Heart right ventricle (tissue), 16 donors: Measurements from ENCODE around the gene OR5AL1. TPM values are rescaled to one million over a fixed set of nuclear protein-coding genes. Genes with fewer than 3 reads are reported as not detected.

ENCODE experiments used
- ATAC-seq, 8 donors: fragments of 200-7000 bp; cut with Tn5 transposase; one replicate each; pipeline ENCODE4 v1.9.1; 2020; ENCODE audit warnings: mild to moderate bottlenecking in 8 of 8, moderate library complexity in 8 of 8, moderate number of reproducible peaks in 1 of 8
- DNase-seq, 2 donors: peaks; one replicate each; pipeline ENCODE4 v3.0.0-alpha.2; 2020
- H3K27ac ChIP-seq, 10 donors: fragments of 200-600 bp; sonication (generic) in 2 of 10; one replicate each; pipeline versions ENCODE4 v1.5.0 to v1.8.0; 2020 to 2022; ENCODE audit warnings: mild to moderate bottlenecking in 3 of 10
- H3K27me3 ChIP-seq, 7 donors: fragments of 200-600 bp; one replicate each; pipeline ENCODE4 v1.8.0; 2021 to 2022; ENCODE audit warnings: mild to moderate bottlenecking in 2 of 7
- H3K36me3 ChIP-seq, 9 donors: fragments of 200-600 bp; sonication (generic) in 1 of 9; one replicate each; pipeline versions ENCODE4 v1.5.0 to v1.8.0; 2020 to 2022; ENCODE audit warnings: mild to moderate bottlenecking in 2 of 9
- H3K4me1 ChIP-seq, 9 donors: fragments of 200-600 bp; sonication (generic) in 1 of 9; one replicate each; pipeline versions ENCODE4 v1.5.0 to v1.8.0; 2020 to 2022; ENCODE audit warnings: mild to moderate bottlenecking in 4 of 9
- H3K4me3 ChIP-seq, 10 donors: fragments of 200-600 bp; sonication (generic) in 2 of 10; one replicate each; pipeline versions ENCODE4 v1.5.0 to v1.8.0; 2020 to 2022; ENCODE audit warnings: mild to moderate bottlenecking in 7 of 10, moderate library complexity in 2 of 10
- H3K9me3 ChIP-seq, 11 donors: fragments of 200-600 bp in 10 of 11; sonication (generic) in 2 of 11; one replicate each; pipeline versions ENCODE4 v1.5.0 to v1.8.0; 2013 to 2022; ENCODE audit warnings: mild to moderate bottlenecking in 2 of 11, control low read depth in 1 of 11, moderate library complexity in 1 of 11
- CTCF ChIP-seq, 9 donors: fragments of 200-600 bp; sonication (generic) in 2 of 9; IDR thresholded peaks; one replicate each; pipeline versions ENCODE4 v1.5.0 to v1.8.0; 2021 to 2022; ENCODE audit warnings: antibody characterized with exemption in 9 of 9, mild to moderate bottlenecking in 5 of 9, moderate library complexity in 1 of 9
- WGBS, 2 donors: extraction: QIAGEN DNeasy Blood & Tissue Kit; methylation state at CpG; one replicate each; pipeline ENCODE4 v1.1.7; 2013; ENCODE audit warnings: inconsistent platforms in 1 of 2; 5-methylcytosine and 5-hydroxymethylcytosine counted together
- intact Hi-C, 10 donors: fragments of 100-400 bp; cut with DNase I; formaldehyde crosslinking; loops; one replicate each; pipeline versions ENCODE4 v1.11.1 to v1.14.2; 2022
- polyA plus RNA-seq, 2 donors: library from polyadenylated mRNA; stranded (reverse); fragments of 200-250 nt; gene quantifications; one replicate each; pipeline ENCODE4 v1.2.3, GENCODE V29; 2013
- total RNA-seq, 10 donors: library from RNA; stranded (reverse); fragmentation: NEBNext Ultra II Directional in 3 of 10; extraction: Animal tissue kit (Norgen Biotek cat#: 25700) in 3 of 10; gene quantifications; one replicate each; pipeline versions ENCODE4 v1.2.1 to v1.2.4, GENCODE V29; 2021 to 2023
- donor health status: Arrhythmogenic right ventricular cardiomyopathy.
- donor health status: ischemic (EF 13 %, LVEDD 7.1; RV severe dilation, severe dysfunction).
- donor health status: healthy with polysubstance abuse.
- donor health status: DM: no; HTN: yes; CAD: no.
- donor health status: DM: no; HTN: no; CAD: no.
- donor health status: ischemic (EF 25% LVEDD 6.9; RV normal size, moderate dysfunction).
- donor health status: ischemic (EF 25% LVEDD 5.7; RV mildly dilated, moderate dysfunction).
- donor health status: healthy.
- donor health status: DM: yes; HTN: yes; CAD: no.
- donor health status: Ischemic cardiomyopathy.
- donor health status: ischemic (EF 35%, LVEDD 5.7; RV mildly dilated, moderate dysfunction).
- donor health status: nonischemic (EF 11% LVEDD 7.7; RV severe dilation, severe dysfunction).
- donor health status: DM: yes; HTN: yes; CAD: no.
- donor health status: PGD.
- donor health status: ischemic (EF 29% LVEDD 5.4; RV normal size, mild dysfunction).
- donor health status: nonischemic (EF 23%, LVEDD 6.1; RV moderate dilation, normal function).

OR5AL1 gene
- total and polyA plus RNA-seq, 12 donors, result not detected

DNA sequence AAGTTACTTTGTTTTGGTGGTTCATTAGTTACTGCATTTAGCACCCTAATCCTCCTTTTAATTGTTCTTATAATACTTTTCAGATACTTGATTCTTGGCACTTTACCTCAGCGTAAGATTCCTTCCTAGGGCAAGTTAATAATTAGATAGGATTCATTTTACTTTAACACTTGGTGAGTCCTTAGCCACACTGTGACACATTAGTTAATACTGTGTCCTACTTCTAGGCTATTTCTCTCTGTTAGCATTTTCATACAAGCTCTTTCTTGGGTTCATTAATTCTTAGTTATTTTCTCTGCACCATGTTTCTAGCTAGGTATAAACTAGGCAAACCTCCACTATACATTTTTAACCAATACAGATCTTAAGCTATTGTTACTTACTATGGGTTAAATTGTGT lies 44.6 kb downstream of the OR5AL1 start:
- Histone ChIP-seq H3K27ac (no peak overlapping the region), H3K4me3 (no peak overlapping the region), H3K9me3 (no peaks in the 10 kb centered on the region), H3K36me3 (no peaks in the 10 kb centered on the region), H3K27me3 (no peaks in the 10 kb centered on the region), H3K4me1 (no peaks in the 10 kb centered on the region)
- no peak for TF ChIP-seq CTCF (IDR thresholded peaks at IDR 0.05)
- WGBS, 2 donors, result 89% methylated on average over 1 of the region's 1 CpG
- DNase-seq, result no peak
- no peak for ATAC-seq
- intact Hi-C loops, result no loop called here

Other genes with a start within 250 kb of the OR5AL1 start
- not detected for gene OR5J2, start 236.1 kb upstream of the OR5AL1 start, total RNA-seq
- not detected for gene OR5J2, start 236.1 kb upstream of the OR5AL1 start, polyA plus RNA-seq
- gene OR5T2, start 178.4 kb upstream of the OR5AL1 start, total RNA-seq, result not detected
- gene OR5T2, start 178.4 kb upstream of the OR5AL1 start, polyA plus RNA-seq, result not detected
- not detected for gene OR5T3, start 160.4 kb upstream of the OR5AL1 start, total RNA-seq
- not detected for gene OR5T3, start 160.4 kb upstream of the OR5AL1 start, polyA plus RNA-seq
- not detected for gene OR5T1, start 138.5 kb upstream of the OR5AL1 start, total RNA-seq
- gene OR5T1, start 138.5 kb upstream of the OR5AL1 start, polyA plus RNA-seq, result not detected
- not detected for gene OR8H1, start 120.4 kb upstream of the OR5AL1 start, total RNA-seq
- not detected for gene OR8H1, start 120.4 kb upstream of the OR5AL1 start, polyA plus RNA-seq
- gene OR8K3, start 97.6 kb upstream of the OR5AL1 start, total RNA-seq, result not detected
- not detected for gene OR8K3, start 97.6 kb upstream of the OR5AL1 start, polyA plus RNA-seq
- not detected for gene OR8K1, start 66.7 kb upstream of the OR5AL1 start, total RNA-seq
- not detected for gene OR8K1, start 66.7 kb upstream of the OR5AL1 start, polyA plus RNA-seq
- gene OR8J1, start 58.4 kb upstream of the OR5AL1 start, total RNA-seq, result not detected
- not detected for gene OR8J1, start 58.4 kb upstream of the OR5AL1 start, polyA plus RNA-seq
- gene OR8U1, start 37.1 kb upstream of the OR5AL1 start, total RNA-seq, result not detected
- not detected for gene OR8U1, start 37.1 kb upstream of the OR5AL1 start, polyA plus RNA-seq
- gene OR5M3, start 60.7 kb downstream of the OR5AL1 start, total RNA-seq, result not detected
- gene OR5M3, start 60.7 kb downstream of the OR5AL1 start, polyA plus RNA-seq, result not detected
- gene OR5M8, start 78.7 kb downstream of the OR5AL1 start, total RNA-seq, result not detected
- gene OR5M8, start 78.7 kb downstream of the OR5AL1 start, polyA plus RNA-seq, result not detected
- gene OR5M11, start 130.6 kb downstream of the OR5AL1 start, total RNA-seq, result not detected
- gene OR5M11, start 130.6 kb downstream of the OR5AL1 start, polyA plus RNA-seq, result not detected
- gene OR5M10, start 165.0 kb downstream of the OR5AL1 start, total RNA-seq, result not detected
- gene OR5M10, start 165.0 kb downstream of the OR5AL1 start, polyA plus RNA-seq, result not detected
- not detected for gene OR5M1, start 202.2 kb downstream of the OR5AL1 start, total RNA-seq
- not detected for gene OR5M1, start 202.2 kb downstream of the OR5AL1 start, polyA plus RNA-seq
- gene OR5AP2, start 229.7 kb downstream of the OR5AL1 start, total RNA-seq, result not detected
- not detected for gene OR5AP2, start 229.7 kb downstream of the OR5AL1 start, polyA plus RNA-seq